SK-N-SH (cell line): ENCODE data around the gene TCIRG1. TPM values are rescaled to one million over a fixed set of nuclear protein-coding genes. Genes with fewer than 3 reads are reported as not detected.

ENCODE experiments used
- CTCF ChIA-PET: fragments of 300-600, 350-600 bp; formaldehyde crosslinking; extraction: SDS; loops from one replicate; lab custom pipeline; 2021; lab: Yijun Ruan, JAX
- POLR2A ChIA-PET: fragments of 350-600 bp; sonication (Branson Sonifier 250); formaldehyde crosslinking; extraction: SDS; loops from one replicate; lab custom pipeline; 2020; ENCODE audit warnings: antibody characterized with exemption, inconsistent platforms; lab: Yijun Ruan, JAX
- DNase-seq: peaks from one replicate; pipeline ENCODE4 v3.0.0; 2012
- H2AFZ ChIP-seq: fragments of 200-600 bp; sonication (generic); 2 replicates; pipeline ENCODE4 v1.8.1; 2016; ENCODE audit warnings: antibody characterized with exemption, mild to moderate bottlenecking, low read depth
- H3F3A ChIP-seq: fragments of 200-600 bp; sonication (generic); replicated peaks from 2 replicates; pipeline ENCODE3; 2016; ENCODE audit warnings: antibody characterized with exemption, mild to moderate bottlenecking; ENCODE audit not compliant: insufficient read depth
- H3K27ac ChIP-seq, 2 experiments: fragments of 200-500 bp in 1 of 2; fragments of 200-600 bp in 1 of 2; sonication (Bioruptor generic) in 1 of 2; sonication (generic), shearing (Covaris generic) in 1 of 2; 2 replicates each; pipeline versions ENCODE4 v1.5.1 to v1.6.1; 2014 to 2016; ENCODE audit warnings: low read depth in 2 of 2, inconsistent platforms in 1 of 2, low read length in 1 of 2, mild to moderate bottlenecking in 1 of 2, mixed read lengths in 1 of 2
- H3K27me3 ChIP-seq: fragments of 200-600 bp; sonication (generic), shearing (Covaris generic); 2 replicates; pipeline ENCODE4 v1.6.1; 2016; ENCODE audit warnings: mixed run types; ENCODE audit not compliant: insufficient read depth
- H3K36me3 ChIP-seq, 2 experiments: fragments of 200-500 bp in 1 of 2; fragments of 200-600 bp in 1 of 2; sonication (Bioruptor generic) in 1 of 2; sonication (generic) in 1 of 2; replicated peaks in 1 of 2; 2 replicates each; pipeline versions ENCODE3 to v1.5.1; 2014 to 2016; ENCODE audit warnings: low read length in 1 of 2, mild to moderate bottlenecking in 1 of 2; ENCODE audit not compliant: insufficient read depth in 2 of 2, control insufficient read depth in 1 of 2
- H3K4me1 ChIP-seq, 2 experiments: fragments of 200-500 bp in 1 of 2; fragments of 200-600 bp in 1 of 2; sonication (Bioruptor generic) in 1 of 2; sonication (generic), shearing (Covaris generic) in 1 of 2; 2 replicates each; pipeline versions ENCODE4 v1.5.1 to v1.6.1; 2014 to 2016; ENCODE audit warnings: low read depth in 1 of 2, low read length in 1 of 2, mixed run types in 1 of 2; ENCODE audit not compliant: insufficient read depth in 2 of 2, control insufficient read depth in 1 of 2
- H3K4me2 ChIP-seq: fragments of 200-600 bp; sonication (generic), shearing (Covaris generic); 2 replicates; pipeline ENCODE4 v1.6.1; 2017; ENCODE audit warnings: mixed run types
- H3K4me3 ChIP-seq, 2 experiments: fragments of 200-500 bp in 1 of 2; fragments of 200-600 bp in 1 of 2; sonication (Bioruptor generic) in 1 of 2; sonication (generic), shearing (Covaris generic) in 1 of 2; 2 replicates each; pipeline versions ENCODE4 v1.5.1 to v1.8.1; 2014 to 2016; ENCODE audit warnings: low read depth in 2 of 2, inconsistent platforms in 1 of 2, low read length in 1 of 2, mild to moderate bottlenecking in 1 of 2, mixed read lengths in 1 of 2, moderate library complexity in 1 of 2
- H3K79me2 ChIP-seq: fragments of 200-600 bp; sonication (generic); 2 replicates; pipeline ENCODE4 v1.8.1; 2017; ENCODE audit warnings: mild to moderate bottlenecking; ENCODE audit not compliant: insufficient read depth
- H3K9ac ChIP-seq: fragments of 200-600 bp; sonication (generic); 2 replicates; pipeline ENCODE4 v1.6.1; 2017; ENCODE audit warnings: mixed run types
- H3K9me2 ChIP-seq: fragments of 200-600 bp; sonication (generic); 2 replicates; pipeline ENCODE4 v1.6.1; 2017; ENCODE audit warnings: mixed run types
- H3K9me3 ChIP-seq: fragments of 200-600 bp; sonication (generic); 2 replicates; pipeline ENCODE4 v1.6.1; 2017; ENCODE audit warnings: mixed run types, mild to moderate bottlenecking, moderate library complexity
- H4K20me1 ChIP-seq: fragments of 200-600 bp; sonication (generic); 2 replicates; pipeline ENCODE4 v1.6.1; 2017; ENCODE audit warnings: mild to moderate bottlenecking, mixed run types; ENCODE audit not compliant: insufficient read depth
- ELF1 ChIP-seq: IDR thresholded peaks from 2 replicates; pipeline ENCODE4 v1.4.0; 2012
- FOXJ3 ChIP-seq: sonication (generic); formaldehyde crosslinking; IDR thresholded peaks from 2 replicates; pipeline ENCODE4 v1.5.1; 2020; ENCODE audit warnings: mild to moderate bottlenecking, missing genetic modification reagents
- FOXM1 ChIP-seq: IDR thresholded peaks from 2 replicates; pipeline ENCODE4 v1.4.0; 2012; ENCODE audit warnings: low read depth, mild to moderate bottlenecking
- GABPA ChIP-seq: IDR thresholded peaks from 2 replicates; pipeline ENCODE4 v1.4.0; 2012; ENCODE audit warnings: low read depth, mild to moderate bottlenecking
- JUND ChIP-seq: IDR thresholded peaks from 2 replicates; pipeline ENCODE4 v1.4.0; 2012
- MEF2A ChIP-seq: IDR thresholded peaks from 2 replicates; pipeline ENCODE4 v1.4.0; 2012; ENCODE audit warnings: low read depth, borderline replicate concordance
- MXI1 ChIP-seq: IDR thresholded peaks from 2 replicates; pipeline ENCODE4 v1.6.1; 2012; ENCODE audit warnings: mild to moderate bottlenecking, low read depth, low read length, improper control_type of control experiment
- POLR2AphosphoS5 ChIP-seq: IDR thresholded peaks from 2 replicates; pipeline ENCODE4 v1.6.1; 2012; ENCODE audit warnings: low read depth, low read length
- RCOR1 ChIP-seq: fragments of 150-350 bp; IDR thresholded peaks from 2 replicates; pipeline ENCODE4 v1.6.1; 2017; ENCODE audit warnings: antibody characterized with exemption, low read length
- RXRA ChIP-seq: IDR thresholded peaks from 2 replicates; pipeline ENCODE4 v1.4.0; 2012; ENCODE audit warnings: low read depth, mild to moderate bottlenecking, borderline replicate concordance
- YY1 ChIP-seq: IDR thresholded peaks from 2 replicates; pipeline ENCODE4 v1.4.0; 2012; ENCODE audit warnings: low read depth, mild to moderate bottlenecking
- WGBS: methylation state at CpG from one replicate; pipeline ENCODE4 v1.1.6; 2017; ENCODE audit warnings: low lambda C conversion rate; 5-methylcytosine and 5-hydroxymethylcytosine counted together
- polyA plus RNA-seq, 3 experiments: library from polyadenylated mRNA; depleted of rRNA; stranded (reverse); fragments of >200 nt; gene quantifications; 2 replicates each; pipeline ENCODE4 v1.2.3, GENCODE V29; 2012
- TF ChIP-seq, protein P1 (sequence below): IDR thresholded peaks from 2 replicates; pipeline ENCODE4 v1.4.0; 2012; ENCODE audit warnings: low read depth, borderline replicate concordance
- TF ChIP-seq, protein P2 (sequence below): IDR thresholded peaks from 2 replicates; pipeline ENCODE4 v1.4.0; 2012; ENCODE audit warnings: low read depth
- TF ChIP-seq, protein P3 (sequence below): fragments of 150-350 bp; IDR thresholded peaks from 2 replicates; pipeline ENCODE4 v1.6.1; 2017; ENCODE audit warnings: antibody characterized with exemption, low read length, low read depth, borderline replicate concordance
- TF ChIP-seq, protein P4 (sequence below): IDR thresholded peaks from 2 replicates; pipeline ENCODE4 v1.6.1; 2012; ENCODE audit warnings: mild to moderate bottlenecking, low read depth, low read length, moderate library complexity
- TF ChIP-seq, protein P5 (sequence below): fragments of 150-350 bp; IDR thresholded peaks from 2 replicates; pipeline ENCODE4 v1.6.1; 2016; ENCODE audit warnings: mild to moderate bottlenecking, low read depth, low read length

Gene TCIRG1
- polyA plus RNA-seq, 1 of the 3 experiments (the other 2 are of a cell fraction): 0.58 TPM

DNA sequence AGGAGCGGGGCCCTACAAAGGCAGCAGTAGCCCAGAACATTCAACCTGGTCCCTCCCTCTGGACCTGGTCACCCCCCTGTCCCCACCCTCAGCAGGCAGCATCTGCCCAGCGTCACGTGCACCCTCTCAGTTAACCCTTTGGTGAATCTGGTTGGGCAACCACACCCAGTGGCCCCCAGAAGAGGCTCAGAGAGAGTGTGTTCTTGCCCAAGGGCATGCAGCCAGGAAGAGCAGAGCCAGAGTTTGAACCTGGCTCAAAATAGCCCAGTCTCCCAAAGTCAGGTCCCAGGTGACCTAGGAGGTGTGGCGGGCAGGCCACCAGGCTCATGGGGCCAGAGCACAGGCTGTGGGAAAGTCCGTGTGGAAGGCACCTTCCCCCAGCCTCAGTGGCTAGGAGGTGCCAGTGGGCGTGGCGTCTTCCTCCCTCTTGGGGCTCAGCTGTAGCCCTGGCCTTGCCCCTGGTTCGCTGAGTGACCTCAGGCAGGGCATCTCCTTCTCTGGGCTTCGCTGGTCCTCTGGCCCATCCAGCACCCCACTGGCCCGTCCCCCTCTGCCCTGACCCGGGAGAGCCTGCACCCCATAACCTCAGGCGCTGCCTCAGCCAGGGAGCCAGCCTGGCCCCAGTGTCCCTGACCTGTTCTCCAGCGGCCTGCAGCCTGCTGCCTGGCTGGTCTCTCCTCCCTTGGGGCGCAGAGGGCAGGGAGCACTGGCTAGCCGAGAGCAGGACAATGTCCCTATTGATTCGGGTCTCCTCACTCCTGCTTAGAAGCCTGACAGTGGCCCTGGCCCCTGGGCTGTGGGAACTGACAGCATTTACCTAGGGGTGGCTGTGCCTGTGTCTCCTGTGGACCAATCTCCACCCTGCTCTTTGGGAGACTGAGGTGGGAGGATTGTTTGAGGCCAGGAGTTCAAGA lies 21.7 kb upstream of the TCIRG1 start:
- Histone ChIP-seq H3K9me3 (no peaks in the 10 kb centered on the region), H3K4me2 (no peak overlapping the region), H4K20me1 (no peaks in the 10 kb centered on the region), H3K4me3 (no peak overlapping the region), H3K4me1 (peaks cover 26 to 32% of the 10 kb centered on the region in 2 experiments; a peak in 3 of 4 replicates), H3K27me3 (no peaks in the 10 kb centered on the region), H3K79me2 (peaks cover 6% of the 10 kb centered on the region), H2AFZ (no peak overlapping the region), H3F3A (peaks cover 8% of the 10 kb centered on the region), H3K9me2 (no peaks in the 10 kb centered on the region), H3K36me3 (no peaks in the 10 kb centered on the region), H3K27ac (no peak overlapping the region), H3K9ac (no peak overlapping the region)
- POLR2A ChIA-PET: no interaction called here
- CTCF ChIA-PET: interaction anchor here (0.9 kb wide), 1 partner anchor 14 kb away, joined by 3 read pairs; no protein-coding TSS in a partner anchor
- TF ChIP-seq, protein P1, sequence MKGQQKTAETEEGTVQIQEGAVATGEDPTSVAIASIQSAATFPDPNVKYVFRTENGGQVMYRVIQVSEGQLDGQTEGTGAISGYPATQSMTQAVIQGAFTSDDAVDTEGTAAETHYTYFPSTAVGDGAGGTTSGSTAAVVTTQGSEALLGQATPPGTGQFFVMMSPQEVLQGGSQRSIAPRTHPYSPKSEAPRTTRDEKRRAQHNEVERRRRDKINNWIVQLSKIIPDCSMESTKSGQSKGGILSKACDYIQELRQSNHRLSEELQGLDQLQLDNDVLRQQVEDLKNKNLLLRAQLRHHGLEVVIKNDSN: peak; percentile 31; the same call in 1 of the 2 replicates
- TF ChIP-seq JUND: no peak
- no peak for DNase-seq
- 52% methylated on average over 4 of the region's 16 CpGs for WGBS

DNA sequence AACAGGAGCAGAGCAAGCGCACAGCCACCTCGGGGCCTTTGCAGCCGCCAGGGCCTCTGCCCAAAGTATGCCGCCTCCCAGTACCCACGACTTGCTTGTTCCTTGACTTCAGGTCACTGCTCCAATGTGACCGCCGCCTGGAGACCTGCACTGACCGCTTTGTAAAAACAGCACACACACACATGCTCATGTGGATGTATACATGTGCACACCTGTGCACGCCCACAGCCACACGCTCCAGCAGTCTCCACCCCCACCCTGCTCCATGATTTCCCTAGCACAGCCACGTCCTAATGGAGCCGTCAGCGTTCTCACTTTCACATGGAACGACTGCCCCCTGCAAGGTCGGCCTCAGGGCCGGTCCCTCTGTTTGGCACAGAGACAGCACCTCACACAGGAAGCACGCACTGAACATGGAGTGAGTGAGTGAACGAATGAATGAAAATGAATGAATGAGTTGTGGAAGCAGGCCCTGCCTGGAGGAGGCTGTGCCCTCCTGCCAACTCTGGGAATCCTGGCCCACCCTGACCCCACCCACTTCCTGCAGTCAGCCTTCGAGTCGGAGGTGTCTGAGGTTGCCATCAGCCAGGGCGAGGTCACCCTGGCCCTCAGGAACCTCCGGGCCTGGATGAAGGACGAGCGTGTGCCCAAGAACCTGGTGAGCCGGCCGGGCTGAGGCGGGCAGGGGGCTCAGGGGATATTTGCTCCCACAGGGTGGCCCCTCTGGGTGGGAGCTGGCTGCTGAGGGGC lies 20.7 kb upstream of the TCIRG1 start:
- Histone ChIP-seq H3K9me3 (no peaks in the 10 kb centered on the region), H3K36me3 (no peaks in the 10 kb centered on the region), H4K20me1 (no peaks in the 10 kb centered on the region), H3K4me3 (no peak overlapping the region), H2AFZ (no peak overlapping the region), H3K27me3 (no peaks in the 10 kb centered on the region), H3K4me2 (no peak overlapping the region), H3K9ac (no peak overlapping the region), H3K27ac (no peak overlapping the region), H3K79me2 (no peaks in the 10 kb centered on the region), H3K9me2 (no peaks in the 10 kb centered on the region), H3F3A (peaks cover 8% of the 10 kb centered on the region), H3K4me1 (peaks cover 17 to 26% of the 10 kb centered on the region in 2 experiments; a peak in 3 of 4 replicates)
- DNase-seq: no peak
- CTCF ChIA-PET: interaction anchor here (1.1 kb wide), 1 partner anchor 12 kb away, joined by 3 read pairs; the partner anchor contains the start of gene NDUFS8
- POLR2A ChIA-PET: no interaction called here
- WGBS: 89% methylated on average over 24 of the region's 27 CpGs
- TF ChIP-seq, protein P2, sequence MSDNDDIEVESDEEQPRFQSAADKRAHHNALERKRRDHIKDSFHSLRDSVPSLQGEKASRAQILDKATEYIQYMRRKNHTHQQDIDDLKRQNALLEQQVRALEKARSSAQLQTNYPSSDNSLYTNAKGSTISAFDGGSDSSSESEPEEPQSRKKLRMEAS: no peak
- TF ChIP-seq GABPA: no peak
- TF ChIP-seq, protein P3, sequence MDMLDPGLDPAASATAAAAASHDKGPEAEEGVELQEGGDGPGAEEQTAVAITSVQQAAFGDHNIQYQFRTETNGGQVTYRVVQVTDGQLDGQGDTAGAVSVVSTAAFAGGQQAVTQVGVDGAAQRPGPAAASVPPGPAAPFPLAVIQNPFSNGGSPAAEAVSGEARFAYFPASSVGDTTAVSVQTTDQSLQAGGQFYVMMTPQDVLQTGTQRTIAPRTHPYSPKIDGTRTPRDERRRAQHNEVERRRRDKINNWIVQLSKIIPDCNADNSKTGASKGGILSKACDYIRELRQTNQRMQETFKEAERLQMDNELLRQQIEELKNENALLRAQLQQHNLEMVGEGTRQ: no peak
- TF ChIP-seq JUND: no peak
- TF ChIP-seq FOXJ3 (CRISPR knock-in tag): no peak
- TF ChIP-seq RCOR1: no peak
- TF ChIP-seq, protein P4, sequence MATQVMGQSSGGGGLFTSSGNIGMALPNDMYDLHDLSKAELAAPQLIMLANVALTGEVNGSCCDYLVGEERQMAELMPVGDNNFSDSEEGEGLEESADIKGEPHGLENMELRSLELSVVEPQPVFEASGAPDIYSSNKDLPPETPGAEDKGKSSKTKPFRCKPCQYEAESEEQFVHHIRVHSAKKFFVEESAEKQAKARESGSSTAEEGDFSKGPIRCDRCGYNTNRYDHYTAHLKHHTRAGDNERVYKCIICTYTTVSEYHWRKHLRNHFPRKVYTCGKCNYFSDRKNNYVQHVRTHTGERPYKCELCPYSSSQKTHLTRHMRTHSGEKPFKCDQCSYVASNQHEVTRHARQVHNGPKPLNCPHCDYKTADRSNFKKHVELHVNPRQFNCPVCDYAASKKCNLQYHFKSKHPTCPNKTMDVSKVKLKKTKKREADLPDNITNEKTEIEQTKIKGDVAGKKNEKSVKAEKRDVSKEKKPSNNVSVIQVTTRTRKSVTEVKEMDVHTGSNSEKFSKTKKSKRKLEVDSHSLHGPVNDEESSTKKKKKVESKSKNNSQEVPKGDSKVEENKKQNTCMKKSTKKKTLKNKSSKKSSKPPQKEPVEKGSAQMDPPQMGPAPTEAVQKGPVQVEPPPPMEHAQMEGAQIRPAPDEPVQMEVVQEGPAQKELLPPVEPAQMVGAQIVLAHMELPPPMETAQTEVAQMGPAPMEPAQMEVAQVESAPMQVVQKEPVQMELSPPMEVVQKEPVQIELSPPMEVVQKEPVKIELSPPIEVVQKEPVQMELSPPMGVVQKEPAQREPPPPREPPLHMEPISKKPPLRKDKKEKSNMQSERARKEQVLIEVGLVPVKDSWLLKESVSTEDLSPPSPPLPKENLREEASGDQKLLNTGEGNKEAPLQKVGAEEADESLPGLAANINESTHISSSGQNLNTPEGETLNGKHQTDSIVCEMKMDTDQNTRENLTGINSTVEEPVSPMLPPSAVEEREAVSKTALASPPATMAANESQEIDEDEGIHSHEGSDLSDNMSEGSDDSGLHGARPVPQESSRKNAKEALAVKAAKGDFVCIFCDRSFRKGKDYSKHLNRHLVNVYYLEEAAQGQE: no peak
- TF ChIP-seq FOXM1: no peak
- TF ChIP-seq RXRA: no peak
- TF ChIP-seq MXI1: no peak
- TF ChIP-seq, protein P5, sequence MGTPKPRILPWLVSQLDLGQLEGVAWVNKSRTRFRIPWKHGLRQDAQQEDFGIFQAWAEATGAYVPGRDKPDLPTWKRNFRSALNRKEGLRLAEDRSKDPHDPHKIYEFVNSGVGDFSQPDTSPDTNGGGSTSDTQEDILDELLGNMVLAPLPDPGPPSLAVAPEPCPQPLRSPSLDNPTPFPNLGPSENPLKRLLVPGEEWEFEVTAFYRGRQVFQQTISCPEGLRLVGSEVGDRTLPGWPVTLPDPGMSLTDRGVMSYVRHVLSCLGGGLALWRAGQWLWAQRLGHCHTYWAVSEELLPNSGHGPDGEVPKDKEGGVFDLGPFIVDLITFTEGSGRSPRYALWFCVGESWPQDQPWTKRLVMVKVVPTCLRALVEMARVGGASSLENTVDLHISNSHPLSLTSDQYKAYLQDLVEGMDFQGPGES: no peak
- TF ChIP-seq MEF2A: no peak
- no peak for TF ChIP-seq POLR2AphosphoS5
- TF ChIP-seq ELF1: no peak
- no peak for TF ChIP-seq YY1
